NT2/D1 (cell line): Measurements from ENCODE around the gene FAM13B.

Experiments
- DNase-seq: peaks from one replicate; pipeline ENCODE4 v3.0.0-alpha.2; 2011; ENCODE audit warnings: low read depth, low spot score
- H3K27me3 ChIP-seq: 2 replicates; pipeline ENCODE4 v1.6.0; 2011; ENCODE audit warnings: mild to moderate bottlenecking; ENCODE audit not compliant: insufficient read length, insufficient read depth
- H3K36me3 ChIP-seq: 2 replicates; pipeline ENCODE4 v1.6.1; 2011; ENCODE audit warnings: mild to moderate bottlenecking, low read length, mixed read lengths; ENCODE audit not compliant: insufficient read depth, insufficient read length
- H3K4me1 ChIP-seq: 2 replicates; pipeline ENCODE4 v1.5.1; 2011; ENCODE audit not compliant: insufficient read depth, insufficient read length
- H3K4me3 ChIP-seq: 2 replicates; pipeline ENCODE4 v1.5.1; 2011; ENCODE audit warnings: low read depth; ENCODE audit not compliant: insufficient read length
- H3K9ac ChIP-seq: 2 replicates; pipeline ENCODE4 v1.6.0; 2011; ENCODE audit warnings: low read depth; ENCODE audit not compliant: insufficient read length
- H3K9me3 ChIP-seq: 2 replicates; pipeline ENCODE4 v1.5.1; 2011; ENCODE audit warnings: mild to moderate bottlenecking, low read length; ENCODE audit not compliant: insufficient read depth
- SUZ12 ChIP-seq: IDR thresholded peaks from 2 replicates; pipeline ENCODE4 v1.6.1; 2011; ENCODE audit not compliant: insufficient read length, insufficient read depth; ENCODE audit errors: extremely low read depth
- YY1 ChIP-seq: IDR thresholded peaks from 2 replicates; pipeline ENCODE4 v1.6.1; 2011; ENCODE audit not compliant: insufficient read length, insufficient read depth
- ZNF274 ChIP-seq: IDR thresholded peaks from 2 replicates; pipeline ENCODE4 v1.6.1; 2011; ENCODE audit warnings: mild to moderate bottlenecking, low read depth, low read length

FAM13B gene

DNA sequence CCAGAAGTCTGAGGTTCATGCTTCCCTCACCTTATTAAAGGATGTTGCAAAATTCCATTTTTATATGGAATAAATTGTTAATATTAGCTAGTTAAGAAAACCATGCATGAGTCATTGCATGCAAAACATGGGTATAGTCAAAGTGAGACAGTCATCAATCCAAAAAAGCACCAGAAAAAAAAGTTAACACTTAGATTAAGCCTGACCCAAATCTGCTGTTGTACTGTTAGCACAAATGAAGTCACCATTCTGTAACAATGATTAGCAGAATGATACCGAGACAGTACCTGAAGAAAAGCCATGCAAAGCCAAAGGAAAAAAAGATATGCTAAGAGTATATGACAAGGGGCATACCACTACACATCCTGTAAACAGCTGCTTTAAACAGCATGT, 94.1 kb downstream of the FAM13B start:
- TF ChIP-seq SUZ12 (no peak), YY1 (no peak), ZNF274 (no peak)
- Histone ChIP-seq H3K4me3 (no peak overlapping the region), H3K9ac (no peak overlapping the region), H3K9me3 (no peaks in the 10 kb centered on the region), H3K4me1 (no peaks in the 10 kb centered on the region), H3K27me3 (no peaks in the 10 kb centered on the region), H3K36me3 (peaks cover 61% of the 10 kb centered on the region)
- DNase-seq: no peak

GRCh38 chr5:137937994-137938750, 94.7 kb downstream of the FAM13B start:
- Histone ChIP-seq H3K9ac (no peak overlapping the region), H3K27me3 (no peaks in the 10 kb centered on the region), H3K4me1 (no peaks in the 10 kb centered on the region), H3K9me3 (no peaks in the 10 kb centered on the region), H3K36me3 (peaks cover 60% of the 10 kb centered on the region), H3K4me3 (no peak overlapping the region)
- TF ChIP-seq SUZ12: no peak
- no peak for TF ChIP-seq YY1
- TF ChIP-seq ZNF274: no peak
- no peak for DNase-seq

DNA sequence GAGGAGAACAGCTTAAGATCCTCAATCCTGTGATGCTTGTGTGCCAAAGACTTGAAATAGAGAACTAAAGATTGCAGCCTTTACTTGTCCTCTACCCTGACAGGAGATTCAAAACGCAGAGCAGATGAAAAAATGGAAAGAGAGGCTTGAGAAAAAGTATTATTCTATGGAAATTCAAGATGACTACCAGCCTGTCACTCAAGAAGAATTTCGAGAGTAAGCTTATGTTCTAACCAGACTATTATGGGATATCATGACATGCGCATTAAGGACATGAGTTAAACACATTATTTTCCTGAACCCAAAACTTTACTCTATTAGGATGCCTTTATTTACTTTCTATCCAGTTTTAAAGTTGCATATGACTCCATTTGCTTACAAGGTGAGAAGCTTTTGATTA, 97.2 kb downstream of the FAM13B start:
- H3K27me3 ChIP-seq: no peaks in the 10 kb centered on the region
- H3K36me3 ChIP-seq: peaks cover 36% of the 10 kb centered on the region
- H3K9ac ChIP-seq: no peak overlapping the region
- H3K4me3 ChIP-seq: no peak overlapping the region
- no peaks in the 10 kb centered on the region for H3K9me3 ChIP-seq
- no peak for DNase-seq
- H3K4me1 ChIP-seq: no peaks in the 10 kb centered on the region
- no peak for TF ChIP-seq YY1
- TF ChIP-seq ZNF274: no peak
- TF ChIP-seq SUZ12: no peak

DNA sequence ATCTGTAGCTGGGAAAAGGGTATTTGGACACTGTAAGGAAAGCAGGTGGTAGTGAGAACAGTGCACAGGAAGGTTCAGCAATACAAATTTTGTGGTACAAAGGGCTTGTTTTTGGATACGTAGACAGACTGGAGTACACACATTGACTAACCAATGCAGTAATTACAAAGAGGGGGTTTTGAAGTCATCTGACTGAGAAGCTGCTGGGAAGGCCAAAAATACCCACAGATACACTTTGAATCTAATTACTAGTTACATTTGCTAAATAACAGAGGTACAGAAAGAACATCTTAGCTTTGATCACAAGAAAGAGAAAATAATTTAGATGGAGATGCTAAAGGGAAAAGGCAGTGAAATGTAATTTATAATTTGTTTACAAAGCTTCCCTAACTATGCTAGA, 97.7 kb downstream of the FAM13B start:
- H3K27me3 ChIP-seq: no peaks in the 10 kb centered on the region
- TF ChIP-seq SUZ12: no peak
- no peak for TF ChIP-seq YY1
- TF ChIP-seq ZNF274: no peak
- no peak overlapping the region for H3K4me3 ChIP-seq
- no peaks in the 10 kb centered on the region for H3K4me1 ChIP-seq
- H3K36me3 ChIP-seq: peaks cover 32% of the 10 kb centered on the region
- no peaks in the 10 kb centered on the region for H3K9me3 ChIP-seq
- DNase-seq: no peak
- H3K9ac ChIP-seq: no peak overlapping the region

GRCh38 chr5:137933491-137933911, 99.4 kb downstream of the FAM13B start:
- Histone ChIP-seq H3K9me3 (no peaks in the 10 kb centered on the region), H3K4me3 (no peak overlapping the region), H3K27me3 (no peaks in the 10 kb centered on the region), H3K9ac (no peak overlapping the region), H3K4me1 (no peaks in the 10 kb centered on the region), H3K36me3 (peaks cover 16% of the 10 kb centered on the region)
- no peak for TF ChIP-seq ZNF274
- TF ChIP-seq YY1: no peak
- no peak for TF ChIP-seq SUZ12
- DNase-seq: no peak

- TF ChIP-seq YY1 (no peak), SUZ12 (no peak), ZNF274 (no peak)
- H3K9me3 ChIP-seq: no peaks in the 10 kb centered on the region
- H3K36me3 ChIP-seq: peaks cover 9% of the 10 kb centered on the region
- no peak overlapping the region for H3K9ac ChIP-seq
- H3K27me3 ChIP-seq: no peaks in the 10 kb centered on the region
- DNase-seq: no peak
- no peak overlapping the region for H3K4me3 ChIP-seq
- no peaks in the 10 kb centered on the region for H3K4me1 ChIP-seq
These were observed 100.1 kb downstream of the FAM13B start for GRCh38 chr5:137932800-137933199.

GRCh38 chr5:137923856-137924255, 109.0 kb downstream of the FAM13B start:
- Histone ChIP-seq H3K4me1 (no peaks in the 10 kb centered on the region), H3K27me3 (no peaks in the 10 kb centered on the region), H3K9ac (no peak overlapping the region), H3K4me3 (no peak overlapping the region), H3K9me3 (no peaks in the 10 kb centered on the region), H3K36me3 (no peaks in the 10 kb centered on the region)
- TF ChIP-seq YY1 (no peak), ZNF274 (no peak), SUZ12 (no peak)
- DNase-seq: no peak
